Stimulated activated CD4-positive, alpha-beta T cell treated with anti-CD3 and anti-CD28 coated beads, Interleukin-12 subunit alpha, Interleukin-12 subunit beta, amount 100 ng/mL, for 24 hours (primary cell): Measurements from ENCODE around the gene KIAA1549.
"Not testable (repeated sequence)": the region's sequence is repeated elsewhere in the genome, so short reads cannot be mapped to it uniquely, and the experiment has no call there.

Experiments
- DNase-seq, 2 experiments: peaks; one replicate each; pipeline ENCODE4 v3.0.0-alpha.2; 2020; ENCODE audit warnings: low read depth in 2 of 2

The KIAA1549 gene

DNA sequence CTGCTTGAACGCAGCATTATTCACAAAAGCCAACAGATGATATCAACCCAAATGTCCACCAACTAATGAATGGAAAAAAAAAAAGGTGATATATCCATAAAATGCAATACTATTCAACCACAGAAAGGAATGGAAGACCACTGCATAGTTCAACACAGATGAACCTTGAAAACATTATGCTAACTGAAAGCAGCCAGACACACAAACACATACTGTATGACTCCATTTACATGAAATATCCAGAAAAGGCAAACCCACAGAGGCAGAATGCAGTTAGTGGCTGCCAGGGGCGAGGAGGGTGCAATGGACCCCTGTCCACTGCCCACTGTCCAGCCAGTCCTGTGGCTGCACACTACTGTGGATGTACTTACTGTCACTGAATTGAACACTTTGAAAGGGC is 36.6 kb downstream of the KIAA1549 start:
- DNase-seq, result no peak

- no peak for DNase-seq
Measured at GRCh38 chr7:138943061-138943460, 38.1 kb downstream of the KIAA1549 start.

- DNase-seq, result no peak
Measured at GRCh38 chr7:138941545-138941944, 39.6 kb downstream of the KIAA1549 start.

DNA sequence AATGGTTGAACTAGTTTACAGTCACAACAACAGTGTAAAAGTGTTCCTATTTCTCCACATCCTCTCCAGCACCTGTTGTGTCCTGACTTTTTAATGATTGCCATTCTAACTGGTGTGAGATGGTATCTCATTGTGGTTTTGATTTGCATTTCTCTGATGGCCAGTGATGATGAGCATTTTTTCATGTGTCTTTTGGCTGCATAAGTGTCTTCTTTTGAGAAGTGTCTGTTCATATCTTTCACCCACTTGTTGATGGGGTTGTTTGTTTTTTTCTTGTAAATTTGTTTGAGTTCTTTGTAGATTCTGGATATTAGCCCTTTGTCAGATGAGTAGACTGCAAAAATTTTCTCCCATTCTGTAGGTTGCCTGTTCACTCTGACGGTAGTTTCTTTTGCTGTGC is 40.6 kb downstream of the KIAA1549 start:
- DNase-seq, result not testable (repeated sequence)

GRCh38 chr7:138937484-138937883 is 43.7 kb downstream of the KIAA1549 start:
- no peak for DNase-seq

DNA sequence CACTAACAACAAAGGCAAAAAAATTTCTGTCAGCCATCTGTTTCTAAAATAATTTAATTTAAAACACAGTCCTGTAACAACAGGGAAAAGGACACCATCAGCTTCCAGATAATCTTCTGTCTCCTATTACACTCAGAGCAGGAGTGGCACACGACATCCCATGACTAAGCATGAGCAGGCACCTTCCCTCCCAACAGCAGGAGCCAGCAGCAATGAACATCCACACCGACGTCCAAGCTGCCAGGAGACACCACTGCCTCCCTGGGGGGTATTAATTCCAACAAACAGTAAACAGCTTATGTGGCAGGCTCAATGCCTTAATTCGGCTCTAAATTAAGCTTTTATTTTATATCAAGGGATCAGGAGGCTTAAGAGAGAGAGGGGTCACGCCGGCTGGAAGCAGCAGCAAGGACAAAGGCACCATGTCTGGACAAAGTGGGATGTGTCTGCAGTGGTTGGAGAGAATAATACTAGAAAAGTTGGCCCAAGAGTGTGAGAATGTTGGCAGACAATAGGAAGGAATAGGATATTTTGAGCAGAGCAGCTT is 45.7 kb downstream of the KIAA1549 start:
- DNase-seq, result no peak

- DNase-seq, result no peak
Measured at GRCh38 chr7:138934861-138935260, 46.3 kb downstream of the KIAA1549 start.

DNA sequence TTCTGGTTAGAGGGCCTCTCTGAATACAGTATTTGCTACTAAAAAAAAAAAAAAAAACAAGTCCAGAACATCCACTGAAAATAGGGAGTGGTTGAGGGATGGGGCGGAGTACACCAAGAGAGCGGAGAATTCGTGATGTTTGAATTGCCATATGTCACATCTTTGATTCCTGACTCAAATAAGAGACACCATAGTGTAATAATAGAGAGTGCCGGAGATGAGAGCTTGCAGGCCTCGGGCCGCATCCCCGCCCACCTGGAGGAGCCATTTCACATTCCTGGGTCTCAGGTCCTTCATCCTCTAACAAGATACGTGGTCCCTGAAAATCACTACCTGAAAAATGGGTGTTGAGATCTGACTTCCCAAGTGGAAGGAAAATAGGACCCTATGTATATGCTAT is 46.8 kb downstream of the KIAA1549 start:
- no peak for DNase-seq

- no peak for DNase-seq
Measured at GRCh38 chr7:138932870-138933269, 48.3 kb downstream of the KIAA1549 start.

DNA sequence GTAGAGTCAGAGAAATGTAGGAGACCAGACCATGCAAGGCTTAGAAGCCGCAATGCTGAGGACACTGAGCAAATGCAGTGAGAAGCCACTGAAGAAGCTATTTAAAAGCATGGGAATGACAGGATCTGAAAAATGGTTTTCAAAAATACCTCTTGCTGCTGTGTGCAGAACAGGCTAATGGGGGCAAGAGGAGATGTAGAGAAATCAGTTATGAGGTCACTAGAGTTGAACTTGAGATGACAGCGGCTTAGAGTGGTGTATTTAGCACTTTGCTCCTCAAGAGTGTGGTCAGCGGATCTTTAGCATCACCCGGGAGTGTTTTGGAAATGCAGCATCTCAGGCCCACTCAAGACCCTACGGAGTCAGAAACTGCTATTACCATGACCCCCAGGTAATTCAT is 48.8 kb downstream of the KIAA1549 start:
- DNase-seq, result no peak

GRCh38 chr7:138929969-138930368 is 51.2 kb downstream of the KIAA1549 start:
- DNase-seq, result no peak

DNA sequence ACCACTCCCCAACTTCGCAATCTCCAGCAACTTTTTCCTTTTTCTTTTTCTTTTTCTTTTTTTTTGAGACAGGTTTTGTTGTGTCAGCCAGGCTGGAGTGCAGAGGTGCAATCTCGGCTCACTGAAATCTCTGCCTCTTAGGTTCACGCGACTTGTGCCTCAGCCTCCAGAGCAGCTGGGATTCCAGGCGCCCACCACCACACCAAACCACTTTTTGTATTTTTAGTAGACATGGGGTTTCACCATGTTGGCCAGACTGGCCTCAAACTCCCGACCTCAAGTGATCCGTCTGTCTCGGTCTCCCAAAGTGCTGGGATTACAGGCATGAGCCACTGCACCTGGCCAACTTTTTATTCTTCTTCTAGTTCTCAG is 55.0 kb downstream of the KIAA1549 start:
- no peak for DNase-seq

DNA sequence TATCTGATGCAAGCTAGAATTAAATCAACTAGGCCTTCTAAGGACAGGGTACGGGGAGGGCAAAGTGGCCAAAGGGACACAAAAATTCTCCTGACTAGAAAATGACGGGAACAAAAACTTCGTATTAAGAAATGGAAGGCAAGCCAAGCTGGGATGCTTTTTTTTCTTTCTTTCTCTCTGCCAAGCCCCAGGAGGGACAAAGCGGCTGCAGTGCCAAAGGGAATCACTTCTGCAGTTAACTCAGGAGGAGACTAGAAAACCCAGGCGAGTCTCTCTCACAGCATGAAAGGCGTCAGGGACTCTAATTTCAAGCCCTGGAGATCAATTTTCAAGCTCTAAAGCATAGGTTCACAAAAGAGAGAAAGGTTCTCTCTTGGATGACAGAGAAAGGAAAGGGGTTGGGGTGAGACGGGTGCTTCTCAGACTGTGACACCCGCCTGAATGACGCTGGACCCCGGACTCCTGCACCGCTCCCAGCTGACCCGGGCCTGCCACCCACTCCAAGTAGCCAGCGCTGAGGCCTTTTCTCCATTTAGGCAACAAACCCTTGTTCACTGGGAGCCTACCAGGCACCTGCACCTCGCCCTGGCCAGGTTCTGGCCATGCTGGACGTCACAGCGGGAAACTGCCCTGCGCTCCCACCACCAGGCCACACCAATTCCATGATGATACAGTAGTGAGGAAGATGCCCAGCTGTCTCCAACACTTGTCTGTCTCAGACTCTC is 56.5 kb downstream of the KIAA1549 start:
- no peak for DNase-seq

DNA sequence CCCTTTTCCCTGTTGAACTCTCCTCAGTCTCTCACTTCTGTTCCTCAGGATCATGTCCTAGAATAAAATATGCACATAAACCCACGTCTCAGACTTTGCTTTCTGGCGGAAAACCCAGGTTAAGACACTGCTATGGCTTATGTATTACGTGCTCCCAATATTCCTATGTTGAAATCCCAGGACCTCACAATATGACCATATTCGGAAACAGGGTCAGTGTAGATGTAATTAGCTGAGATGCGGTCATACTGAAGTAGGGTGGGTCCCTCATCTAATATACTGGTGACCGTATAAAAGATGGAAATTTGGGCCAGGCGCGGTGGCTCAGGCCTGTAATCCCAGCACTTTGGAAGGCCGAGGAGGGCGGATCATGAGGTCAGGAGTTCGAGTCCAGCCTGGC is 59.9 kb downstream of the KIAA1549 start:
- DNase-seq, result no peak

DNA sequence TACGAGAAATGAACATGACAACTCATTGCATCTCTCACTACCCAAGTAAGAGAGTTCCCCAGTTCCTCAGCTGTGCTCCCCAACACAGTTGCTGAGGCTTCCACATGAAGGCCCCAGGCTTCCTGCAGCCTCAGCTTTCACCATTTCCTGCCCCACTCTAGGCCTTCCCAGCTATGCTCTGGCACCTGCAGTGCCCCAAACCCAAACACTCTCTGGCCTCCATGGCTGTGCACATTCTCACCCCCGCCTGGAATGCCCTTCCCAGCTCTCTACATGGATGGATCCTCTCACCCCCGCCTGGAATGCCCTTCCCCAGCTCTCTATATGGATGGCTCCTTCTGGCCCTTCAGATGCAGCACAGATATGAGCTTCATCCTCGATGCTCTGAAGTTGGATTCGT is 61.3 kb downstream of the KIAA1549 start:
- DNase-seq, result no peak

DNA sequence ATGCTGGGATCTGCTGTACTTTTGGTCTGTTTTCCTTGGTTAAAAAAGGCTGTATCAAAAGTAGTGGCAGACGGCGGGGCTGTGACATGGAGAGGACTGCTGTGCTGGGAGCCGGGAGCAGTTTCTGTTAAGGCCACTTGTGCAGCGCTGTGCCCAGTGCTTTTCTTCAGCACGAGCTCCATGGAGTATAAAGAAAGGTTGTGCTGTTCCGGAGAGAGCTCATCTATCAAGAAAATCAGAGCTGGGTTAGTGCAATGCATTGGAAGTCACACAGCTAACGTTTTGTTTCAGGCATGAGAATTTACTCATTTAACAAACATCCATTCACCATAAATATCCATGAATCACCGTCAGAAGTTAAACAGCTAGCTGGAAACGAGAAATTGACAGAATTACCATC is 62.0 kb downstream of the KIAA1549 start:
- DNase-seq, result no peak

- DNase-seq, result no peak
Measured at GRCh38 chr7:138918756-138919155, 62.4 kb downstream of the KIAA1549 start.

- DNase-seq, result no peak
Measured at GRCh38 chr7:138918176-138918575, 63.0 kb downstream of the KIAA1549 start.

DNA sequence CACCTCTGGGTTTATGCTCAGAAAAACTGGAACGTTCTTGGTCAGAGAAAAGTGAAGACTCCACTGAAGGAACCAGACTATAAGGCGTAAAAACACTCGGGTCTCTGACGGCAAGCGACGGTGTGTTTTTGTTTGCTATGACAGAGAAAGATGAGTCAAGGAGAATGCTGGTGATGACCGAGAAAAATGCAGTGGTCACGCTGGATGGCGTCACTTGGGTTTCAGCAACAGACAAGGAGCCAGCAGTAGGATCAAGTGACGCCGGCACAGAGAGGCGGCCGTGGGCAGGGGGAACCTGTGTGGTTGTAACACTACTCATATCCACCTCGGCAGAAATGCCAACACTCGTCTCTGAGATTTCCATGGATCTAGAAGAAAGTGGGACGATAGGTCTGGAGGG is 63.4 kb downstream of the KIAA1549 start:
- no peak for DNase-seq

- DNase-seq, result no peak
Measured at GRCh38 chr7:138916731-138917130, 64.5 kb downstream of the KIAA1549 start.

DNA sequence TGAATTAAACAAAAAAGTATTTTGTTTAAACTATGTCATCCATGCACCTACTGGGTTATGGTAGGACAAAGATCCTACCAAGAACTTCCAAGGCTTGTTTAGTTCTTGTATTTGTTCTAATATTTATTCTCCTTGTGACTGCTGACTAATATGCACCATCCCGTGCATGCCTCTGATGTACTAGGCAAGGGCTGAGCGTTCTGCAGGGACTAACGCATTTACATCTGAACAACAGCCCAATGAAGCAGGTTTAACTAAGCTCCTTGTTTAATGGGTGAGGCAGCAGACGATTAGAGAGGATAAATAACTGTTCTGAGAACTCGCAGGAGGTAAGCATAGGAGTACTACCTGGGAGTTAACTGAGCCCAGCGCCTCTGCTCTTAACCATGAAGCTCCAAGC is 64.9 kb downstream of the KIAA1549 start:
- no peak for DNase-seq

DNA sequence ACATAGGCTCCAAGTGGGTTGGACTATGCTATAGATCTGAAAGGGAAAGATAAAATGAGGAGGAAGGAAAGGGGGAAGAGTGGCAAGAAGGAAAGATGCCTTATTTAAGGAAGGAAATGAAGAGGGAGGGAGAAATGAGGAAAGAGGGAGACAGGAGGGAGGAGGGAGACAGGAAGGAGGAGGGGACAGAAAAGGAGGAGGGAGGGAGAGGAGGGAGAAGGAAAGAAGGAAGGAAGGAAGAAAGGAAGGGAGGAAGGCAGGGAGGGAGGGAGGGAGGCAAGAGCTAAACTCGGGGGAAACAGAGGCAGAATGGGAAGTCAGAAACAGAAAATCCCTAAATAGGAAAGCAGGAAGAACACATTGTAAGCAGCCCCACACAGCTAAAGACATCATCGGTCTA is 67.4 kb downstream of the KIAA1549 start:
- DNase-seq, result no peak

DNA sequence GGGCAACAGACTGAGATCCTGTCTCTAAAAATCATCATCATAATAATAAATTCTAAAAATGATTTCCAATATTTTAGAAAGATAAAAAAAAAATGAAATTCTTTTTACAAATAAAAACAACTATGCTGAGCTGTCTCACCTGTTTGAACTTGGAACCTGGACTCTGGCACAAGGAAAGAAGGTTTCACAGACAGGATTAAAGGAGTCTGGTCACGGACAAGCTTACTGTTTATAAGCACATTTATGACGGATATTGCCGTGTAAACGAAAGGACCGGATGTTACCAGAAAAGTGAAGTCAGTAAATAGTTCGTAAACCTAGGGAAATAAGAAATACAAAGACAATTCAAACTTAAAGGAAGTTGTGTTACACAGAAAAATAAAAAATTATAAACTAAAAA is 70.2 kb downstream of the KIAA1549 start:
- no peak for DNase-seq

GRCh38 chr7:138907850-138908249 is 73.3 kb downstream of the KIAA1549 start:
- no peak for DNase-seq
